ENCODE data around the gene B3GNT5. TPM values are rescaled to one million over a fixed set of nuclear protein-coding genes. Genes with fewer than 3 reads are reported as not detected.

B3GNT5 gene
- polyA plus RNA-seq, 1 donor, result 81.4 TPM

DNA sequence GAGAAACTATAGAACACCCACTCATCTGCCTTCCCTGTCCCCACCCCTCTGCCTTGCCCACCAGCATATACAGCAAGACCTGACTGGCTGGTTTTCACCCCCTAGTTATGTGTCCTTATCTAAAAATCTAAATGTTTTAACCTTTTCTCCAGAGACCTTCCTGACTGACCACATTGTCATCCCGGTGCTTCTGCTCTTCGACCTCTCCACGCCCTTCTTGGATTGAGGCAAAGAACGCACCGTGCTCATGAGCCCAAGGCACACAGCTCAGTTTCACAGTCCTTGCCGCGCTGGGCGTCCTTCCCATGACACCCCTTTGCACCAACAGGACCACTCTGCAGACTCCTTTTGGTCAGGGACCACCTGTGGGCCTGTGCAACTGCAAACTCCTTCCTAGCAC, 62.7 kb downstream of the B3GNT5 start:
- Histone ChIP-seq H3K9me3 (ENCODE audit: control insufficient read depth, low read depth, low read length) (no peaks in the 10 kb centered on the region), H3K4me3 (ENCODE audit: low read length) (no peak overlapping the region), H3K4me1 (ENCODE audit: control insufficient read depth, insufficient read depth, low read length) (peaks cover 12% of the 10 kb centered on the region), H3K36me3 (ENCODE audit: control insufficient read depth, insufficient read depth, low read length) (no peaks in the 10 kb centered on the region), H3K27me3 (ENCODE audit: control insufficient read depth, insufficient read depth, low read length) (no peaks in the 10 kb centered on the region), H3K27ac (ENCODE audit: low read length) (peak overlapping the region; percentile 88)
- DNase-seq, result peak; percentile 54 to 79
- WGBS (ENCODE audit: insufficient coverage, low lambda C conversion rate), result no CpG with 5 or more reads among the region's 8 CpGs

DNA sequence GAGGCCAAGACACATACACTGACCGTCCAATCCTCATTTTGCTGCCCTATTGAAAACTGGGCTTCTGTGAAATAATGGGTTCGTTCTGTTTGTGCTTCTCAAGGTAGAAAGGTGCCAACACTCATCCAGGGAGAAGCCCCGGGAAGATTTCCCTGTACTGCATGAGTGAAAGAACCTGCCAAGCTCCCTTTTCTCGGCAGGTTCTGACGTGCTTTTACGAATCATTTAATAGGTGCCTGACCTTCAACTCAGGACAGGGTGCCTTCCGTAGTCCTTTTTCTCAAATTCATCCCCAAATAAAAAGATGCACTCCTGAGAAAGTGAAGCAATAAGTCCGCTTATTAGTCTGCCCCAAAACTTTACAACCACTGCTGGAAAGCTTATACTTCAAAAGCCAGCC, 64.2 kb downstream of the B3GNT5 start:
- Histone ChIP-seq H3K4me3 (ENCODE audit: low read length) (no peak overlapping the region), H3K9me3 (ENCODE audit: control insufficient read depth, low read depth, low read length) (no peaks in the 10 kb centered on the region), H3K27ac (ENCODE audit: low read length) (no peak overlapping the region), H3K36me3 (ENCODE audit: control insufficient read depth, insufficient read depth, low read length) (no peaks in the 10 kb centered on the region), H3K27me3 (ENCODE audit: control insufficient read depth, insufficient read depth, low read length) (no peaks in the 10 kb centered on the region), H3K4me1 (ENCODE audit: control insufficient read depth, insufficient read depth, low read length) (peaks cover 12% of the 10 kb centered on the region)
- DNase-seq, result no peak
- 83% methylated on average over 2 of the region's 8 CpGs for WGBS (ENCODE audit: insufficient coverage, low lambda C conversion rate)

DNA sequence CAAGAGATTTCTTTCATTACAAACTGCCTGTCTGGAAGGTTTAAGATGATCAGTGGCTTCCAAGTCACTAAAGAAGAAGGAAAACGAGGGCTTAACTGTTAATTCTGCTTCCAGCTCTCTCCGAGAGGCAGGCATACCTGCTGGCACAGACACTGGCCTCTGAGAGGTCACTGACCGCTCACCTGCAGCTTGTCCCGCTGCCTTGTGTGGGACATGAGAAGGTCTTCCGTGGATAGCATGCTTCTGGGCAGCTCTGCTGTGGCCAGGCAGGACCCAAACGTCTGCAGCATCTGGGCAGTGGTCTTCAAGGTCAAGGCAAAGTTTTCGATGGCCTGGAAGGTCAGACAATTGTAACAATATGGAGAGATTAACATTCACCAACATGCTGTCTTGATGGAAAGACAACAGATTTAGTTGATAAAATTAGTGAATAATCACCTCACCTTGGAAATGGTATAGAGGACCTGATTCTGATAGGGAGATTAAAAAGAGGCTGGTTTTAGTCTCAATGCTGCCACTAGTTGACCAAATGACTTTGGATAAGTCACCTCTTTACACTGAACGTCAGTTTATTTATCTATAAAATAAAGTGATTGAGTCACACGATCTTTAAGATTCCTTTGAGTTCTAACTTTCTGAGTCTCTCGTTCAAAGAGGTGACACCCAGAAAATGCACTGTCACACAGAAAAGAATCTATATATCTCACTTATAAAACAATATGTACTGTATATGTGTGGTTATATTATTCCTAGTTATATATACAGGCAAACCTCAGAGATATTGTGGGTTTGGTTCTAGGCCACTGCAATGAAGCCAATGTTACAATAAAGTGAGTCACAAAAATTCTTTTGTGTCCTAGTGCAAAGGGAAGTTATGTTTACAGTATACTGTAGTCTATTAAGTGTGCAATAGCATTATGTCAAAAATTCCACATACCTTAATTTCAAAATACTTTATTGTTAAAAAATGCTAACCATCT, 65.1 kb downstream of the B3GNT5 start:
- no peak for DNase-seq
- Histone ChIP-seq H3K27ac (ENCODE audit: low read length) (no peak overlapping the region), H3K4me3 (ENCODE audit: low read length) (no peak overlapping the region), H3K4me1 (ENCODE audit: control insufficient read depth, insufficient read depth, low read length) (peaks cover 12% of the 10 kb centered on the region), H3K27me3 (ENCODE audit: control insufficient read depth, insufficient read depth, low read length) (no peaks in the 10 kb centered on the region), H3K36me3 (ENCODE audit: control insufficient read depth, insufficient read depth, low read length) (no peaks in the 10 kb centered on the region), H3K9me3 (ENCODE audit: control insufficient read depth, low read depth, low read length) (no peaks in the 10 kb centered on the region)
- no CpG with 5 or more reads among the region's 10 CpGs for WGBS (ENCODE audit: insufficient coverage, low lambda C conversion rate)

DNA sequence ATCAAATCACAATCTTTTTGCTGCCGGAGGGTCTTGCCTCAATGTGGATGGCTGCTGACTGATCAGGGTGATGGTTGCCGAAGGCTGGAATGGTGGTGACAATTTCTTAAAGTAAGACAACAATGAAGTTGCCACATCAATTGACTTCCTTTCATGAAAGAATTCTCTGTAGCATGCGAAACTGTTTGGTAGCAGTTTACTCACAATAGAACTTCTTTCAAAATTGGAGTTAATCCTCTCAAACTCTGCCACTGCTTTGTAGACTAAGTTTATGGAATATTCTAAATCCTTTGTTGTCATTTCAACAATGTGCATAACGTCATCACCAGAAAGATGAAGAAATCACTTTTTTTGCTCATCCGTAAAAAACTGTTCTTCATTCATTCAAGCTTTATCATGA, 65.8 kb downstream of the B3GNT5 start:
- DNase-seq, result no peak
- H3K4me1 ChIP-seq (ENCODE audit: control insufficient read depth, insufficient read depth, low read length), result peaks cover 12% of the 10 kb centered on the region
- H3K9me3 ChIP-seq (ENCODE audit: control insufficient read depth, low read depth, low read length), result no peaks in the 10 kb centered on the region
- no peak overlapping the region for H3K27ac ChIP-seq (ENCODE audit: low read length)
- WGBS (ENCODE audit: insufficient coverage, low lambda C conversion rate), result 80% methylated on average over 1 of the region's 5 CpGs
- H3K27me3 ChIP-seq (ENCODE audit: control insufficient read depth, insufficient read depth, low read length), result no peaks in the 10 kb centered on the region
- H3K36me3 ChIP-seq (ENCODE audit: control insufficient read depth, insufficient read depth, low read length), result no peaks in the 10 kb centered on the region
- no peak overlapping the region for H3K4me3 ChIP-seq (ENCODE audit: low read length)

DNA sequence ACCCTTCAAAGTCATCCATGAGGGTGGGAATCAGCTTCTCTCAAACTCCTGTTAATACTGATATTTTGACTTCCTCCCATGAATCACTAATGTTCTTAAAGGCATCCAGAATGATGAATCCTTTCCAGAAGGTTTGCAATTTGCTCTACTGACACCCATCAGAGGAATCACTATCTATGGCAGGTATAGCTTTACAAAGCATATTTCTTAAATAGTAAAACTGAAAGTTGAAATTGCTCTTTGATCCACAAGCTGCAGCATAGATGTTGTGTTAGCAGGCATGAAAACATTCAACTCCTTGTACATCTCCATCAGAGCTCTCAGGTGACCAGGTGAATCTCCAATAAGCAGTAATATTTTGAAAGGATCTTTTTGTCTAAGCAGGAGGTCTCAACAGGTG, 66.3 kb downstream of the B3GNT5 start:
- no peaks in the 10 kb centered on the region for H3K9me3 ChIP-seq (ENCODE audit: control insufficient read depth, low read depth, low read length)
- no peaks in the 10 kb centered on the region for H3K27me3 ChIP-seq (ENCODE audit: control insufficient read depth, insufficient read depth, low read length)
- H3K36me3 ChIP-seq (ENCODE audit: control insufficient read depth, insufficient read depth, low read length), result no peaks in the 10 kb centered on the region
- H3K4me1 ChIP-seq (ENCODE audit: control insufficient read depth, insufficient read depth, low read length), result peaks cover 12% of the 10 kb centered on the region
- H3K4me3 ChIP-seq (ENCODE audit: low read length), result no peak overlapping the region
- DNase-seq, result no peak
- H3K27ac ChIP-seq (ENCODE audit: low read length), result no peak overlapping the region

Other genes starting within 250 kb of the B3GNT5 start
- 29.1 TPM for gene MCCC1, start 153.8 kb upstream of the B3GNT5 start, polyA plus RNA-seq
- gene LAMP3, start 90.5 kb upstream of the B3GNT5 start, polyA plus RNA-seq, result 1.4 TPM
- gene MCF2L2, start 175.4 kb downstream of the B3GNT5 start, polyA plus RNA-seq, result 2.4 TPM

All from large intestine (tissue), 3 donors.